22Rv1 (cell line): ENCODE data around the gene HS6ST1.

ENCODE experiments used
- H3K27ac ChIP-seq: fragments of 450-650 bp; 2 replicates; pipeline ENCODE4 v1.5.1; 2017
- ZFX ChIP-seq: fragments of 450-650 bp; IDR thresholded peaks from 2 replicates; pipeline ENCODE4 v1.6.1; 2017; ENCODE audit warnings: antibody characterized with exemption, borderline replicate concordance
- TF ChIP-seq, protein P1 (sequence below): fragments of 450-650 bp; IDR thresholded peaks from 2 replicates; pipeline ENCODE4 v1.5.1; 2017; ENCODE audit warnings: mild to moderate bottlenecking

Gene HS6ST1

DNA sequence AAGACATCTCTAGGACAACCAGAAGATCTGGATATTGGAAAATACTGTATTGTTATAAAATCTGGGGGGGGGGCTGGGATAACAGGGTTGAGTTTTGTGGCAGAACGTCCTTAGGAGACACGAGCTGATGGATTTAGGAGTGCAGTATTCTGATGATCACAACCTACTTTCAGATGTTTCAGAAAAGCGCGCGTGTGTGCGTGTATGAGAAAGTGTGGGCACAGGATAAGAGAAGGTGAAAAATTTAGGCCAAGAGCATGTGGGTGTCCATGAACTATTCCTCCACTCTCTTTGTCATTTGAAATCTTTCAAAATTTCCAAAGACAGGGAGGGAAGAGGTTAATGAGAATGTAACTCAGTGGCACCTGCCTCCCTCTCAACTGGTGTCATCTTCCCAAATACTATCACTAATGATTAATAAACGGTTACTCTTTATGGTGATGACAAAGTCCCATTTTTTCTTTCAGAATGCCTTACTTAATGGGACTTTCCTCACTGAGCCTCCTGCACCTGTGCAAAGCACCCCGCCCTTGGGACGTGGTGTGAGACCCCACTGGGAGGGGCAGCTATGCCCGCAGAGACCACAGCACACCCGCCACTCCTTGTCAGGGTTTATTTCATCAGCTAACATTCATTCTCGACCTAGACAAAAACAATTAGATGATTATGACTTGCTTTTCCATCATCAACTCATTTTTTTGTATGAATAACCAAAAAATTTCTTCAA lies 53.6 kb downstream of the HS6ST1 start:
- TF ChIP-seq ZFX = no peak
- H3K27ac ChIP-seq = no peak overlapping the region

DNA sequence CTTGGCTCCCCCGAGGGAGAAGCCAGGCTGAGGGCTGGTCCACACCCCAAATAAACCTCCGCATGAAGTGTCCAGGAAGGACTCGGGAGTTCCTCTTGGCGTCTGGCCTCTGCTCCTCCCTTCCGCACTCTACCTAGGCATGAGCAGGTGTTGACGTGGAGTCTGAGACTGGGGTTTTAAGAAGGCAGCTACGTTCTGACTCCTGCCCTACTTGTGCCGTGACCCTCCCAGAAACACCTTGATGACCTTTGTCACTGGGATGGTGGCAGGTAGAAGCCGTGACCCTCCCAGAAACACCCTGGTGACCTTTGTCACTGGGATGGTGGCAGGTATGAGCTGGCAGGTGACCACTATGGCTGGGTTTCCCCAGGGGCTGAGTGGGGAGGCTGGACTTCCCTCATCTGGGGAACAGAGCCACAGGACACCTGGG lies 54.8 kb downstream of the HS6ST1 start:
- no peak overlapping the region for H3K27ac ChIP-seq
- TF ChIP-seq, protein P1, sequence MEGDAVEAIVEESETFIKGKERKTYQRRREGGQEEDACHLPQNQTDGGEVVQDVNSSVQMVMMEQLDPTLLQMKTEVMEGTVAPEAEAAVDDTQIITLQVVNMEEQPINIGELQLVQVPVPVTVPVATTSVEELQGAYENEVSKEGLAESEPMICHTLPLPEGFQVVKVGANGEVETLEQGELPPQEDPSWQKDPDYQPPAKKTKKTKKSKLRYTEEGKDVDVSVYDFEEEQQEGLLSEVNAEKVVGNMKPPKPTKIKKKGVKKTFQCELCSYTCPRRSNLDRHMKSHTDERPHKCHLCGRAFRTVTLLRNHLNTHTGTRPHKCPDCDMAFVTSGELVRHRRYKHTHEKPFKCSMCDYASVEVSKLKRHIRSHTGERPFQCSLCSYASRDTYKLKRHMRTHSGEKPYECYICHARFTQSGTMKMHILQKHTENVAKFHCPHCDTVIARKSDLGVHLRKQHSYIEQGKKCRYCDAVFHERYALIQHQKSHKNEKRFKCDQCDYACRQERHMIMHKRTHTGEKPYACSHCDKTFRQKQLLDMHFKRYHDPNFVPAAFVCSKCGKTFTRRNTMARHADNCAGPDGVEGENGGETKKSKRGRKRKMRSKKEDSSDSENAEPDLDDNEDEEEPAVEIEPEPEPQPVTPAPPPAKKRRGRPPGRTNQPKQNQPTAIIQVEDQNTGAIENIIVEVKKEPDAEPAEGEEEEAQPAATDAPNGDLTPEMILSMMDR = no peak
- no peak for TF ChIP-seq ZFX

DNA sequence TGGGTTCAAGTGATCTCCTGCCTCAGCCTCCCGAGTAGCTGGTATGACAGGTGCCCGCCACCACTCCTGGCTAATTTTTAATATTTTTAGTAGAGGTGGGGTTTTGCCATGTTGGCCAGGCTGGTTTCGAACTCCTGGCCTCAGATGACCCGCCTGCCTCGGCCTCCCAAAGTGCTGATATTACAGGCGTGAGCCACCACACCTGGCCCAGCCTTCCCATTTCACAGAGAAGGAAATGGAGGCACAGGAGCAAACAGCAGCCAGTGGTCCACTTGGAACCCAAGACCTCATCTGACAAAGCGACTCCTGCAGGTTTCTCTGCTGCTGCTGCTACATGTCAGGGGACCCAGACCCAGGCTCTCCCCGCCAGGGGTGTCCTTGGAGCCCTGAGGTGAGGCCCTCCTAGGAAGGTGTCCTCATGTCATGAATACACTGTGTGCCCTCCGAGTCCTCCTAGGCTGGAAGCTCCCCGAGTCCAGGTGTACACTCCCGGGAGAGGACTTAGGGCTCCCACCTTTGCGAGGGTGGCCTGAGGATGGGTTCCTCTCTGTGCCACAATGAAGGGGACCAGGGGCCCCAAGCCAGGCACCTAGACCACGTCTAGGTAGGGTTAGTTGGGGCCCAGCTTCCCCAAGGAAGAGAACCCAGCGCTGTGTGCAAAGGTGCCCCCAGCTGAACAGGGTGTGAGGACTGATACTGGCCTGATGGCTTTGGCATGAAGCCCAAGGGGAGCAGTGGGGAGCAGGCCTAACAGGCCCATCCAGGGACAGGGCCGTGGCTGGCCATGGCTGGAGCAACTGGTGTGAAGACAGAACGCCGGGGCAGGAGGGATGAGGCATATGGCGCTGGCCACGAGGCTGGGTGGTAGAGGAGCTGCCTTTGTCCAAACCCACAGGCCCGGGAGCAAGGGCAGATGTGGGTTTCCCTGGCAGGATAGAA lies 56.1 kb downstream of the HS6ST1 start:
- no peak for TF ChIP-seq ZFX
- TF ChIP-seq, protein P1 = no peak
- no peak overlapping the region for H3K27ac ChIP-seq

DNA sequence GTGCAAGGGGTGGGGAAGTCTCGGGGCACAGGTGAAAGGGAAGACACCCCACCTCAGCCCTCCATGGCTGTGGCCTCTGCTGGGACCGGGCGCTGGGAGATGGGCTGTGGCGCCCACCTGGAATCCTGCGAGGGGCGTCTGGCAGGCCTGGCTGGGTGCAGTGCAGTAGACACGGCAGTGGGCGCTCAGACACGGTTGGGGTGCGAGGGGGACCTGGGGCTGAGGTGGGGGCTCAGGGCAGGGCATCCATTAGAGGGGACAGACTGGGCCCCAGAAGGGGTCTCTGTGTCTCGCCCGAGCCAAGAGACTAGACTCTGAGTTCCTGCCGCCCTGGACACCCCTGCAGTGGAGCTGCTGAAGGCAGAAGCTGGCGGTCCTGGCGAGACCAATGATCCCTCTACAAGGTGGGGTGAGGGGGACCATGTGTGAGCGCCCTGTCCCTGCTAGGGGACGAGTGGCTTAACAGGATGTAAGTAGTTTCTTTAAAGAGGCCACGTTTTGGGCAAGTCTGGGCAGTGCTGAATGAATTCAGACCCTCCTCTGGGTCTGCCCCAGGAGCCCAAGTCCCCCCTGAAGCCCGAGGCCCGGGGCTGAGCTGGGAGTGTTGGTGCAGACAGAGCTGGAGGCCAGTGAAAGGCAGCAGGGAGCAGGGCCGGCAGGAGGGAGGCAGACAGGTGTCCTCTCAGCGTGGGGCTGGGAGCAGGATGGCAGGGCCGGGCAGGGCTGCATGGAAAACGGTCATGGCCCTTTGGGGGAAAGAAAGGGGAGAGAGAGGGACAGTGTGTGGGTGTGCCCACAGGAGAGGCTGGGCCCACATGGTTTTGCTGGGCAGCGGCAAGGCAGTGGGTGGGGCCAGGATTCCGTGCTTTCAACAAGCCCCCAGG lies 57.2 kb downstream of the HS6ST1 start:
- H3K27ac ChIP-seq = no peak overlapping the region
- TF ChIP-seq ZFX = no peak
- TF ChIP-seq, protein P1 = no peak

DNA sequence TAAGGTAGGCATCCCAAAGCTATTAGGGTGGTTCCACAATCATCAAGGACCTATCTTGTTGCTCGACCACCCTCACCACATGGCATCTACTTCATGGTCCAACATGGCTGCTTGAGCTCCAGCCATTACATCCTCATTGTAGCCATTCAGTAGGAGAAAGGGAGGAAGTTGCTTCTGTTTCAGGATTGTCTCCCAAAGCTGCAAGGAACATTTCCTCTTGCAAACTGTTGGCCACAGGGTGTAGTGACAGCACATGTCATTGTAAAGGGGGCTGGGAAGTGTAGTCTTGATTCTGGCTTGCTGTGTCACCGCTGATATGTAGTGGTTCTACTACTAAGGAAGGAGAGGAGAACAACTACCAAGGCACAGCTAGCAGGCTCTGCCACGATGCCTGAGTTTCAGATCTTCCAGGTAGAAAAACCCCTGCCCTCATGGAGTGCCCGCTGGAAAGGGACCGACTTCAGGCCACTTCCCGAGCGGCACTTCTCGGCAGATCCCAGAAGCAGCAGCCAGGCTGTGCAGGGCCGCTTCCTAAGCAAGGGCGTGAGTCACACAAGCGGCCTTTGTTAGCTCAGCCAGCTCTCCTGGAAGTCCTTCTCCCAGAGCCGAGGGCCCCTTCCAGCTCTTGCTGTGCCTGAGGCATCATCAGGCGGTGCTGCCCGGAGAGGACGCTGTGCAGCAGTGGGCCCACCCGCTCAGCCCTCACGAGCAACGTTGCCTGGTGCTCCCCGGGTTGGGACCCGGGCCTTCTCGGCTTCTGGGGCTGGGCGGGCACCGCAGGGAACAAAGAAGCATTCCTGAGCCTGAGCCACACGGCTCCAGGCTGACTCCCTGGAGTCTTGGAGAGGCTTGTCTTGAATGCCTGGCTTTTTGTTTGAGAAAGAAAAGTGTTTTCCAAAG lies 58.2 kb downstream of the HS6ST1 start:
- H3K27ac ChIP-seq = no peak overlapping the region
- TF ChIP-seq ZFX = no peak
- TF ChIP-seq, protein P1 = no peak

DNA sequence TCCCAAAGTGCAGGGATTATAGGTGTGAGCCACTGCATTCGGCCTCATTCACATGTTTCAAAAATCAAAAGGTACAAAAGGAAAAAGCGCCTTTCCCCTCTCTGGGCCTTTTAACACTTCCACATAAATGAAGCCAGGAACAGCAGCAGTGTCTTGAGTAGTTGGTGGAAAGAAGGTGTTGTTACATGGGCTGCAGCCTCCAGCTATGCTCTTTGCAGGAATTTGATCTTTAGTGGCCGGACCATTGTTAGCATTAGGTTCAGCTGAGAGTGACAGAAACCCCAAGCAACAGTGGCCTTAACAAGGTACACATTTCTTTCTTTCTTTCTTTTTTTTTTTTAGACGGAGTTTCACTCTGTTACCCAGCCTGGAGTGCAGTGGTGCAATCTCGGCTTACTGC lies 59.1 kb downstream of the HS6ST1 start:
- no peak overlapping the region for H3K27ac ChIP-seq
- TF ChIP-seq ZFX = no peak
- TF ChIP-seq, protein P1 = no peak

DNA sequence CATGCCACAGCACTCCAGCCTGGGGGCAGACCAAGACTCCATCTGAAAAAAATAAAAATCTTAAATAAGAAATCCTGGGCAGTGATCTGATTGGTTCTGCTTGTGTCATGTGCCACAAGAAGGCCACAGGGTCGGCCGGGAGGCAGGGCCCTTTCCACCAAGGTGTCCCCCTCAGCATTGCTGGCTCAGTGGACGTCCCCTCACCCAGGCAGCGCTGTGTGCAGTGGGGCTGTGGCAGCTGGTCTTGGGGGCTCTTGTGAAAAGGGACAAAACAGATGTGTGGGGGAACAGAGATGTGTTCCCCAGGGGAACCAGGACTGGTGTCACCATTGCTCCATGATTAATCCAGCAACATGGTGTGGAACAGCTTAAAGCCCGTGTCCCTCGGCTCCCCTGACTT lies 60.5 kb downstream of the HS6ST1 start:
- TF ChIP-seq, protein P1 = no peak
- no peak for TF ChIP-seq ZFX

More for the DNA sequence above, 60.5 kb downstream of the HS6ST1 start:
- H3K27ac ChIP-seq = no peak overlapping the region
